ENCODE measurements around the gene NDE1.

Gene NDE1

DNA sequence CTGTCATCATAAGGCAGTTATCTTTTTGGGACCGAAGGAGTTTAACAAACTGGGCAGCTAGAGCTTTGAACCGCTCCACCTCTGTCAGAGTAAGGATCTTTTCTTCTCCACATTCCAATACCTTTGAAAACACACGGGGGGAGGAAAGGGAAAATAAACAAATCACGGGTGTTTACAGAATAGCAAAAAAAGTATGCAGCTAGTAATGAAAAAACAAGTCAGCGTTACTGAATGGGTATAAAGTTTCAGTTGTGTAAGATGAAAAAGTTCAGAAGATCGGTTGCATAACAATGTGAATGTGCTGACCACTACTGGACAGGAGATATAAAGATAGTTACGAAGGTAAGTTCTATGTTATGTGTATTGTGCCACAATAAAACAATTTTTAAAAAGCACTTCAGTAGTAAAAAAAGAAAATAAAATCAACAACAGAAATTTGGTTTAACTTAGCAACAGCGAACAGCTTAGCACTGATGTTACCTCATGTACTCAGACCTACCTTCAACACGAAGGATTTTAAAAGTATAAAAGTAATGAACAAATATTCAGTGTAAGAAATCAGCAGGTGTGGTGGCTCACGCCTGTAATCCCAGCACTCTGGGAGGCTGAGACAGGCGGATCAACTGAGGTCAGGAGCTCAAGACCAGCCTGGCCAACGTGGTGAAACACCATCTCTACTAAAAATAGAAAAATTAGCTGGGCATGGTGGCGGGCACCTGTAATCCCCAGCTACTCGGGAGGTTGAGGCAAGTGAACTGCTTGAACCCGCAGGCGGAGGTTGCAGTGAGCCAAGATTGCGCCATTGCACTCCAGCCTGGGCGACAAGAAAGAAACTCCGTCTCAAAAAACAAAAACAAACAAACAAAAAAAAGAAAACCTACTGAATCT lies 41.4 kb upstream of the NDE1 start:
- no peak overlapping the region for H3K4me3 ChIP-seq (ENCODE audit: low read depth in 1 of 5, low read length in 5 of 5)
- H3K4me1 ChIP-seq (ENCODE audit: control insufficient read depth in 5 of 5, insufficient read depth in 5 of 5, low read length in 5 of 5), result peaks cover 4 to 26% (median 7%) of the 10 kb centered on the region in 5 donors
- H3K27me3 ChIP-seq (ENCODE audit: control insufficient read depth in 5 of 5, insufficient read depth in 4 of 5, low read length in 5 of 5), result no peaks in the 10 kb centered on the region
- H3K9ac ChIP-seq (ENCODE audit: low read length in 5 of 5), result no peak overlapping the region
- H3K27ac ChIP-seq (ENCODE audit: low read depth, low read length), result no peak overlapping the region
- no peaks in the 10 kb centered on the region for H3K9me3 ChIP-seq (ENCODE audit: control insufficient read depth in 5 of 5, low read length in 5 of 5)
- peaks cover 28 to 87% (median 83%) of the 10 kb centered on the region in 5 donors for H3K36me3 ChIP-seq (ENCODE audit: control insufficient read depth in 5 of 5, insufficient read depth in 5 of 5, low read length in 5 of 5)

DNA sequence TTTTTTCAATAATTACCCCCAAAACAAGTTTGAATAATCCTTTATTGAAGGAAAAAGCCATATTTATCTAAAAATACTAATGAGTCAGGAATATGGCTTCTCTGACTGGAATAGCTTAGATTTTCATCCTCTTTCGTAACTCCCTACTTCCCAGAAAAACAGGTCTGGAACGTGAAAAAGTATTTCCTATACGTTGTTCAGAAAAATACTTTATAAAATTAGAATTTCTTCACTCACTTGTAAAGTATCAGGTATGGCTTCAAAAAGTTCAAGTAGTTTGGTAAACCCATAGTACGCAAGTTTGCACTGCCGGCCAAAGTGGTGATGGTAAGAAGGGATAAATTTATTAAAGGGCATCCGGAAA lies 40.8 kb upstream of the NDE1 start:
- H3K36me3 ChIP-seq (ENCODE audit: control insufficient read depth in 5 of 5, insufficient read depth in 5 of 5, low read length in 5 of 5), result peaks cover 29 to 86% (median 79%) of the 10 kb centered on the region in 5 donors
- H3K4me1 ChIP-seq (ENCODE audit: control insufficient read depth in 5 of 5, insufficient read depth in 5 of 5, low read length in 5 of 5), result peaks cover 4 to 26% (median 7%) of the 10 kb centered on the region in 5 donors
- H3K27me3 ChIP-seq (ENCODE audit: control insufficient read depth in 5 of 5, insufficient read depth in 4 of 5, low read length in 5 of 5), result no peaks in the 10 kb centered on the region
- H3K9ac ChIP-seq (ENCODE audit: low read length in 5 of 5), result no peak overlapping the region
- no peaks in the 10 kb centered on the region for H3K9me3 ChIP-seq (ENCODE audit: control insufficient read depth in 5 of 5, low read length in 5 of 5)
- H3K27ac ChIP-seq (ENCODE audit: low read depth, low read length), result no peak overlapping the region
- no peak overlapping the region for H3K4me3 ChIP-seq (ENCODE audit: low read depth in 1 of 5, low read length in 5 of 5)

DNA sequence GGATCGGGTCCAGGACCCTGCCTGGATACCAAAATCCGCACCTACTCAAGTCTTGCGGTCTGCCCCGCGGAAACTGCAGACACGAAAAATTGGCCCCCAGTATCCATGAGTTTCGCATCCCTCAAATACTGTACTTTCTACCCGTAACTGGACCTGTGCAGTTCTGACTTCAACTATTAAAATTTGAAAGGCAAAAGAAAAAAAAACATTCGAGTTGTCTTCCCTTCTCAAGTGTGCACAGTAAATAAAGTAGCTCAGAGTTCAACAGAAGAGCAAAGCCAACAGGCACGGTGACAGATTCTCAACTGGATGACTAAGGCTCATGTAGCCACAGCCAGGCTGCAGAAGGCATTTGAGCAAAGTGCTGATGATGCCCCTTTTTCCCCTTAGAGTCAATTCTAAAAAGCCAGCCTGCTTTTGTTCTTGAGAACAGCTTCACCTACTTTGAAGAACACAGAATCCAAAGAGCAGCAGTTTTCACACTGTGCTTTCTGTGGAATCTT lies 39.6 kb upstream of the NDE1 start:
- Histone ChIP-seq H3K27me3 (ENCODE audit: control insufficient read depth in 5 of 5, insufficient read depth in 4 of 5, low read length in 5 of 5) (no peaks in the 10 kb centered on the region), H3K9ac (ENCODE audit: low read length in 5 of 5) (no peak overlapping the region), H3K36me3 (ENCODE audit: control insufficient read depth in 5 of 5, insufficient read depth in 5 of 5, low read length in 5 of 5) (peaks cover 29 to 86% (median 74%) of the 10 kb centered on the region in 5 donors), H3K4me1 (ENCODE audit: control insufficient read depth in 5 of 5, insufficient read depth in 5 of 5, low read length in 5 of 5) (peaks cover 4 to 18% (median 5%) of the 10 kb centered on the region in 5 donors), H3K4me3 (ENCODE audit: low read depth in 1 of 5, low read length in 5 of 5) (no peak overlapping the region), H3K27ac (ENCODE audit: low read depth, low read length) (no peak overlapping the region), H3K9me3 (ENCODE audit: control insufficient read depth in 5 of 5, low read length in 5 of 5) (no peaks in the 10 kb centered on the region)

DNA sequence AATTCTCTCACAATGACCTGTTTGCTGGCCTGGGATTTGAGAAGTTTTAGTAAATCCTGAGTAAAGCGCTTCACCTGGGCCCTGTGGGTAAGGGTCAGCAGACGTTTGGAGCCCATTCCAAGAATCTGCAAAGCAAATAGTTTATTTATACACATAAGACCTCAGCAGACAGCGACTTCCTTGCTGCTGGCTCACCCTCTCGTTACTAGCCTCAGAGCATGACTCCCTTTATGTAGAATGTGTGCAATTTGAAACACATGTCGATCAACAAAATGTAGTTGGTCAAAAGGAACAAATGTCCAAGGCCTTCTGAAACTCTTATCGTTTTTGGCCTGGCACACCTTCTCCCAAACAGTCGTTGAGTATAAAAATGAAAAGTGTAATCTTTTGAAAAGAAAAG lies 38.4 kb upstream of the NDE1 start:
- Histone ChIP-seq H3K4me1 (ENCODE audit: control insufficient read depth in 5 of 5, insufficient read depth in 5 of 5, low read length in 5 of 5) (peaks cover 4 to 18% (median 5%) of the 10 kb centered on the region in 5 donors), H3K36me3 (ENCODE audit: control insufficient read depth in 5 of 5, insufficient read depth in 5 of 5, low read length in 5 of 5) (peaks cover 33 to 86% (median 74%) of the 10 kb centered on the region in 5 donors), H3K9ac (ENCODE audit: low read length in 5 of 5) (no peak overlapping the region), H3K27ac (ENCODE audit: low read depth, low read length) (no peak overlapping the region), H3K9me3 (ENCODE audit: control insufficient read depth in 5 of 5, low read length in 5 of 5) (no peaks in the 10 kb centered on the region), H3K4me3 (ENCODE audit: low read depth in 1 of 5, low read length in 5 of 5) (no peak overlapping the region), H3K27me3 (ENCODE audit: control insufficient read depth in 5 of 5, insufficient read depth in 4 of 5, low read length in 5 of 5) (no peaks in the 10 kb centered on the region)

DNA sequence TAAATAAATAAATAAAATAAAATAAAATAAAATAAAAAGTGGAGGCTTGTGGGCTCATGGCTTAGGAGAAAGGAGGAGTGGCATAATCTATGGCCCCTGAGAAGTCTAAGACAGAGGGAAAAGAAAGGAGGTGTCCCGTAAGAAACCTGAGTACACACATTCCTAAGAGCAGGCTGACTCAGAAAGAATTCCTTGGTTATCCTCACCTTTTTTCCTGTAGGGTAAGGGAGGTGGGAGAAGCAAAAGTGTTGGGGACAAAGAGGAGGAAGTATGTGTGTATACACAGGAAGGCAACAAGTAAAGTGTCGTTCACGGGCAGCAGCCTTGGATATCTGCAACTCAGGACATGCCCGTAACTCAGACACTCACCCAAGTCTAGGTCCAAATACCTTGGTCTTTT lies 36.4 kb upstream of the NDE1 start:
- Histone ChIP-seq H3K4me3 (ENCODE audit: low read depth in 1 of 5, low read length in 5 of 5) (no peak overlapping the region), H3K27me3 (ENCODE audit: control insufficient read depth in 5 of 5, insufficient read depth in 4 of 5, low read length in 5 of 5) (no peaks in the 10 kb centered on the region), H3K9me3 (ENCODE audit: control insufficient read depth in 5 of 5, low read length in 5 of 5) (no peaks in the 10 kb centered on the region), H3K4me1 (ENCODE audit: control insufficient read depth in 5 of 5, insufficient read depth in 5 of 5, low read length in 5 of 5) (peaks cover 0 to 7% (median 0%) of the 10 kb centered on the region in 5 donors), H3K27ac (ENCODE audit: low read depth, low read length) (no peak overlapping the region), H3K9ac (ENCODE audit: low read length in 5 of 5) (no peak overlapping the region), H3K36me3 (ENCODE audit: control insufficient read depth in 5 of 5, insufficient read depth in 5 of 5, low read length in 5 of 5) (peaks cover 31 to 88% (median 76%) of the 10 kb centered on the region in 5 donors)

GRCh38 chr16:15616012-15616411 lies 34.0 kb upstream of the NDE1 start:
- Histone ChIP-seq H3K27ac (ENCODE audit: low read depth, low read length) (no peak overlapping the region), H3K27me3 (ENCODE audit: control insufficient read depth in 5 of 5, insufficient read depth in 4 of 5, low read length in 5 of 5) (no peaks in the 10 kb centered on the region), H3K9me3 (ENCODE audit: control insufficient read depth in 5 of 5, low read length in 5 of 5) (no peaks in the 10 kb centered on the region), H3K4me3 (ENCODE audit: low read depth in 1 of 5, low read length in 5 of 5) (no peak overlapping the region), H3K36me3 (ENCODE audit: control insufficient read depth in 5 of 5, insufficient read depth in 5 of 5, low read length in 5 of 5) (peaks cover 39 to 93% (median 81%) of the 10 kb centered on the region in 5 donors), H3K9ac (ENCODE audit: low read length in 5 of 5) (no peak overlapping the region), H3K4me1 (ENCODE audit: control insufficient read depth in 5 of 5, insufficient read depth in 5 of 5, low read length in 5 of 5) (no peaks in the 10 kb centered on the region)

GRCh38 chr16:15616475-15617165 lies 33.4 kb upstream of the NDE1 start:
- peaks cover 42 to 94% (median 83%) of the 10 kb centered on the region in 5 donors for H3K36me3 ChIP-seq (ENCODE audit: control insufficient read depth in 5 of 5, insufficient read depth in 5 of 5, low read length in 5 of 5)
- H3K9me3 ChIP-seq (ENCODE audit: control insufficient read depth in 5 of 5, low read length in 5 of 5), result no peaks in the 10 kb centered on the region
- no peak overlapping the region for H3K9ac ChIP-seq (ENCODE audit: low read length in 5 of 5)
- H3K27me3 ChIP-seq (ENCODE audit: control insufficient read depth in 5 of 5, insufficient read depth in 4 of 5, low read length in 5 of 5), result no peaks in the 10 kb centered on the region
- no peak overlapping the region for H3K27ac ChIP-seq (ENCODE audit: low read depth, low read length)
- peaks cover 0 to 3% (median 2%) of the 10 kb centered on the region in 5 donors for H3K4me1 ChIP-seq (ENCODE audit: control insufficient read depth in 5 of 5, insufficient read depth in 5 of 5, low read length in 5 of 5)
- no peak overlapping the region for H3K4me3 ChIP-seq (ENCODE audit: low read depth in 1 of 5, low read length in 5 of 5)

DNA sequence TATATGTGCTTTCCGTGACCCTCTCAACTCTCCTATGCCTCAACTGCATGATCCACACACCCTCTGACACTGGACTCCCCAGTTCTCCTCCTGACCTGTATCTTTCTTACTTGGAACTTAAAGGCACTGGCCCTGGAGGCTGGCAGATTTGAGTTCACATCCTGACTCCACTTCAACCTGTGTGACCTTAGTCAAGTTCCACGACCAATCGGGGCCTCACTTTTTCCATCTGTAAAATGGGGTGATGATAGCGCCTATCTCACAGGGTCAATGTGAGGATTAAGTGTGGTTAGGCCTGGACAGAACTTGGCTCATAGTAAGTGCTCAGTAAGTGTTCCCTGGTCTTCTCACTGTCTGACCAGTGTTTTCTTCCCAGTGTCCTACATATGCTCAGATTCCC lies 32.1 kb upstream of the NDE1 start:
- no peaks in the 10 kb centered on the region for H3K27me3 ChIP-seq (ENCODE audit: control insufficient read depth in 5 of 5, insufficient read depth in 4 of 5, low read length in 5 of 5)
- H3K9ac ChIP-seq (ENCODE audit: low read length in 5 of 5), result no peak overlapping the region
- H3K36me3 ChIP-seq (ENCODE audit: control insufficient read depth in 5 of 5, insufficient read depth in 5 of 5, low read length in 5 of 5), result peaks cover 30 to 94% (median 81%) of the 10 kb centered on the region in 5 donors
- peaks cover 0 to 5% (median 3%) of the 10 kb centered on the region in 5 donors for H3K4me1 ChIP-seq (ENCODE audit: control insufficient read depth in 5 of 5, insufficient read depth in 5 of 5, low read length in 5 of 5)
- H3K9me3 ChIP-seq (ENCODE audit: control insufficient read depth in 5 of 5, low read length in 5 of 5), result no peaks in the 10 kb centered on the region
- H3K4me3 ChIP-seq (ENCODE audit: low read depth in 1 of 5, low read length in 5 of 5), result no peak overlapping the region
- H3K27ac ChIP-seq (ENCODE audit: low read depth, low read length), result no peak overlapping the region

- Histone ChIP-seq H3K4me1 (ENCODE audit: control insufficient read depth in 5 of 5, insufficient read depth in 5 of 5, low read length in 5 of 5) (peaks cover 0 to 5% (median 3%) of the 10 kb centered on the region in 5 donors), H3K27ac (ENCODE audit: low read depth, low read length) (no peak overlapping the region), H3K4me3 (ENCODE audit: low read depth in 1 of 5, low read length in 5 of 5) (no peak overlapping the region), H3K27me3 (ENCODE audit: control insufficient read depth in 5 of 5, insufficient read depth in 4 of 5, low read length in 5 of 5) (no peaks in the 10 kb centered on the region), H3K9me3 (ENCODE audit: control insufficient read depth in 5 of 5, low read length in 5 of 5) (no peaks in the 10 kb centered on the region), H3K36me3 (ENCODE audit: control insufficient read depth in 5 of 5, insufficient read depth in 5 of 5, low read length in 5 of 5) (peaks cover 28 to 93% (median 79%) of the 10 kb centered on the region in 5 donors), H3K9ac (ENCODE audit: low read length in 5 of 5) (no peak overlapping the region)
Measured at GRCh38 chr16:15618392-15618791, 31.7 kb upstream of the NDE1 start.
